ENCODE data around the gene MAP3K5.

- TF ChIP-seq CTCF (IDR thresholded peaks at IDR 0.05) = no peak
- no peak for TF ChIP-seq POLR2A (IDR thresholded peaks at IDR 0.05)
Measured at GRCh38 chr6:136729832-136730231, 62.4 kb downstream of the MAP3K5 start.

Measured in adrenal gland (tissue), 5 donors.